Amniotic stem cell (primary cell): ENCODE results near the gene SKAP1.
"Not testable (repeated sequence)": the region's sequence is repeated elsewhere in the genome, so short reads cannot be mapped to it uniquely, and the experiment has no call there.

Experiments
- DNase-seq: peaks from one replicate; lab custom pipeline; 2025; lab: John Stamatoyannopoulos, UW

Gene SKAP1

GRCh38 chr17:48207776-48208544 lies 222.1 kb downstream of the SKAP1 start:
- no peak for DNase-seq

- DNase-seq: not testable (repeated sequence)
These were observed 223.0 kb downstream of the SKAP1 start for GRCh38 chr17:48207036-48207435.

- DNase-seq: no peak
These were observed 227.1 kb downstream of the SKAP1 start for GRCh38 chr17:48202959-48203358.

GRCh38 chr17:48198950-48199541 lies 231.0 kb downstream of the SKAP1 start:
- no peak for DNase-seq

- no peak for DNase-seq
These were observed 234.1 kb downstream of the SKAP1 start for GRCh38 chr17:48195910-48196309.

- no peak for DNase-seq
These were observed 235.9 kb downstream of the SKAP1 start for GRCh38 chr17:48194097-48194550.

- no peak for DNase-seq
These were observed 237.7 kb downstream of the SKAP1 start for GRCh38 chr17:48192321-48192731.

GRCh38 chr17:48191362-48191761 lies 238.7 kb downstream of the SKAP1 start:
- no peak for DNase-seq

GRCh38 chr17:48190871-48191270 lies 239.1 kb downstream of the SKAP1 start:
- DNase-seq: no peak

GRCh38 chr17:48187872-48188608 lies 242.0 kb downstream of the SKAP1 start:
- no peak for DNase-seq

GRCh38 chr17:48186317-48186716 lies 243.7 kb downstream of the SKAP1 start:
- DNase-seq: not testable (repeated sequence)

GRCh38 chr17:48184721-48185120 lies 245.3 kb downstream of the SKAP1 start:
- no peak for DNase-seq

GRCh38 chr17:48181653-48182052 lies 248.4 kb downstream of the SKAP1 start:
- DNase-seq: no peak

- no peak for DNase-seq
These were observed 249.0 kb downstream of the SKAP1 start for GRCh38 chr17:48180842-48181629.

GRCh38 chr17:48179071-48179945 lies 250.7 kb downstream of the SKAP1 start:
- no peak for DNase-seq

- DNase-seq: no peak
These were observed 251.7 kb downstream of the SKAP1 start for GRCh38 chr17:48178317-48178716.

- no peak for DNase-seq
These were observed 252.2 kb downstream of the SKAP1 start for GRCh38 chr17:48177816-48178215.

GRCh38 chr17:48176471-48176855 lies 253.6 kb downstream of the SKAP1 start:
- no peak for DNase-seq

- peak; percentile 56 for DNase-seq
These were observed 254.1 kb downstream of the SKAP1 start for GRCh38 chr17:48175692-48176470.

GRCh38 chr17:48174833-48175523 lies 255.0 kb downstream of the SKAP1 start:
- no peak for DNase-seq
